Adrenal gland (tissue), 9 donors: ENCODE measurements around the gene SORL1-AS1.

Experiments used
- DNase-seq, 7 donors: peaks; one replicate each; pipeline ENCODE4 v3.0.0-alpha.2; 2019 to 2020
- H3K27ac ChIP-seq, 5 donors: fragments of 200-600 bp; sonication (generic) in 4 of 5; 1 replicate in 3 of 5; 2 replicates in 2 of 5; pipeline versions ENCODE4 v1.5.1 to v1.8.0; 2016 to 2020; ENCODE audit warnings: mild to moderate bottlenecking in 1 of 5
- H3K27me3 ChIP-seq: fragments of 200-600 bp; 2 replicates; pipeline ENCODE4 v1.8.0; 2021
- H3K36me3 ChIP-seq, 2 donors: fragments of 200-600 bp; replicated peaks in 1 of 2; 1 replicate in 1 of 2; 2 replicates in 1 of 2; pipeline versions ENCODE4 v1.5.1 to v1.8.0; 2018 to 2022
- H3K4me1 ChIP-seq, 2 donors: fragments of 200-600 bp; replicated peaks in 1 of 2; 1 replicate in 1 of 2; 2 replicates in 1 of 2; pipeline versions ENCODE4 v1.5.1 to v1.8.0; 2018 to 2021
- H3K4me3 ChIP-seq, 4 donors: fragments of 200-600 bp; sonication (generic) in 3 of 4; one replicate each; pipeline ENCODE4 v1.5.1; 2016 to 2018
- H3K9me3 ChIP-seq, 3 donors: fragments of 200-600 bp; sonication (generic) in 1 of 3; replicated peaks in 1 of 3; 1 replicate in 2 of 3; 2 replicates in 1 of 3; pipeline versions ENCODE4 v1.5.1 to v1.8.0; 2016 to 2021
- POLR2A ChIP-seq, 2 donors: fragments of 450-650 bp; IDR thresholded peaks; one replicate each; pipeline ENCODE4 v1.6.1; 2017; ENCODE audit warnings: antibody characterized with exemption in 2 of 2, mild to moderate bottlenecking in 2 of 2, moderate library complexity in 1 of 2
- WGBS, 4 donors: extraction: QIAGEN DNeasy Blood & Tissue Kit in 2 of 4; methylation state at CpG; one replicate each; pipeline versions ENCODE4 v1.1.5 to v1.1.7; 2013 to 2017; 5-methylcytosine and 5-hydroxymethylcytosine counted together
- intact Hi-C, 2 donors: fragments of 100-400 bp; cut with DNase I; formaldehyde crosslinking; loops; one replicate each; pipeline versions ENCODE4 v1.14.1 to v1.15.0; 2022 to 2023
- TF ChIP-seq, protein P1 (sequence below), 6 experiments: fragments of 450-650 bp in 4 of 6; fragments of 200-600 bp in 2 of 6; sonication (generic) in 1 of 6; IDR thresholded peaks; 1 replicate in 5 of 6; 2 replicates in 1 of 6; pipeline versions ENCODE4 v1.5.1 to v1.8.0; 2016 to 2021; ENCODE audit warnings: antibody characterized with exemption in 6 of 6, mild to moderate bottlenecking in 2 of 6, moderate library complexity in 1 of 6
- donor health status: healthy with polysubstance abuse.
- donor health status: Bipolar disorder and iron deficiency.
- donor health status: DM: yes; HTN: yes; CAD: no.
- donor health status: DM: no; HTN: no; CAD: no.
- donor health status: DM: no; HTN: no; CAD: no.

SORL1-AS1 gene

DNA sequence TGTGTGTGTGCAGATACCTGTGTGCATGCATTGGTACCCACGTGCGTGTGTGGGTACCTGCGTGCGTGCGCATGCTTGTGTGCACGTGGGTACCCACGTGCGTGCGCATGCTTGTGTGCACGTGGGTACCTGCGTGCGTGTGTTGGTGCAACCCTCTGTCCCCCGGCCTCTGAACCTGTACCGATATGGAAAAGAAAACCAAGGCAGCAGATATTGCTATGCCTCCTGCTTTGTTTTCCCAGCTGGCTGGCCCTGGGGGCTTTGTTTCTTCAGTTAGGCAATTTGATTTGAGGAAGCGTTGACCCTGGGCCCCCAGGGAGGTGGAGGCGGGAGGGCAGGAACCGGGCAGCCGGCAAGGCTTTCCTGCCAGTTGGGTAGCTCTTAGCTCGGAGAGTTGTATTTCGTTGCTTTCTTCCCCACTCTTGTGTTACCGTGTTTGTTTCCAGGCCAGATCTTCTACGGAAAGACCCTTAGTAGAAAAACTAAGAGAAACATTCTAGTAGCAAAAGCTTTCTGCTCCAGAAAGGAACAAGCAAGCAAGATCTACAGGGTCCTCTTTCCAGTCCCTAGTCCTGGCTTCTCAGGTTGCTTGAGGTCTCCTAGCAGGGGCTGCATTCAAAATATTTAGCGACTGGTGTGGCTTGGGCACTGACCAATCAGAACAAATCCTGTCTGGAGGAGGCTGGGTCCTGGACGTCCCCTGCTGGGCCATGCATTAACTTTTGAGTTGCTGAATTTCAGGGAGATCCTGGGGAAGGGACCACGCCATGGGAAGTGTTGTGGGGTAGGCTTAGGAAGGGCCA lies 26.3 kb upstream of the SORL1-AS1 start:
- no peak for DNase-seq
- Histone ChIP-seq H3K9me3 (no peaks in the 10 kb centered on the region), H3K4me3 (no peak overlapping the region), H3K4me1 (no peaks in the 10 kb centered on the region), H3K36me3 (no peaks in the 10 kb centered on the region), H3K27ac (no peak overlapping the region), H3K27me3 (no peaks in the 10 kb centered on the region)
- WGBS, 4 donors: 39 to 45% (median 42%) methylated on average over 23 to 25 of the region's 25 CpGs
- TF ChIP-seq POLR2A (IDR thresholded peaks at IDR 0.05): no peak
- TF ChIP-seq, protein P1, sequence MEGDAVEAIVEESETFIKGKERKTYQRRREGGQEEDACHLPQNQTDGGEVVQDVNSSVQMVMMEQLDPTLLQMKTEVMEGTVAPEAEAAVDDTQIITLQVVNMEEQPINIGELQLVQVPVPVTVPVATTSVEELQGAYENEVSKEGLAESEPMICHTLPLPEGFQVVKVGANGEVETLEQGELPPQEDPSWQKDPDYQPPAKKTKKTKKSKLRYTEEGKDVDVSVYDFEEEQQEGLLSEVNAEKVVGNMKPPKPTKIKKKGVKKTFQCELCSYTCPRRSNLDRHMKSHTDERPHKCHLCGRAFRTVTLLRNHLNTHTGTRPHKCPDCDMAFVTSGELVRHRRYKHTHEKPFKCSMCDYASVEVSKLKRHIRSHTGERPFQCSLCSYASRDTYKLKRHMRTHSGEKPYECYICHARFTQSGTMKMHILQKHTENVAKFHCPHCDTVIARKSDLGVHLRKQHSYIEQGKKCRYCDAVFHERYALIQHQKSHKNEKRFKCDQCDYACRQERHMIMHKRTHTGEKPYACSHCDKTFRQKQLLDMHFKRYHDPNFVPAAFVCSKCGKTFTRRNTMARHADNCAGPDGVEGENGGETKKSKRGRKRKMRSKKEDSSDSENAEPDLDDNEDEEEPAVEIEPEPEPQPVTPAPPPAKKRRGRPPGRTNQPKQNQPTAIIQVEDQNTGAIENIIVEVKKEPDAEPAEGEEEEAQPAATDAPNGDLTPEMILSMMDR (IDR thresholded peaks at IDR 0.05): no peak
- intact Hi-C loops: no loop called here

DNA sequence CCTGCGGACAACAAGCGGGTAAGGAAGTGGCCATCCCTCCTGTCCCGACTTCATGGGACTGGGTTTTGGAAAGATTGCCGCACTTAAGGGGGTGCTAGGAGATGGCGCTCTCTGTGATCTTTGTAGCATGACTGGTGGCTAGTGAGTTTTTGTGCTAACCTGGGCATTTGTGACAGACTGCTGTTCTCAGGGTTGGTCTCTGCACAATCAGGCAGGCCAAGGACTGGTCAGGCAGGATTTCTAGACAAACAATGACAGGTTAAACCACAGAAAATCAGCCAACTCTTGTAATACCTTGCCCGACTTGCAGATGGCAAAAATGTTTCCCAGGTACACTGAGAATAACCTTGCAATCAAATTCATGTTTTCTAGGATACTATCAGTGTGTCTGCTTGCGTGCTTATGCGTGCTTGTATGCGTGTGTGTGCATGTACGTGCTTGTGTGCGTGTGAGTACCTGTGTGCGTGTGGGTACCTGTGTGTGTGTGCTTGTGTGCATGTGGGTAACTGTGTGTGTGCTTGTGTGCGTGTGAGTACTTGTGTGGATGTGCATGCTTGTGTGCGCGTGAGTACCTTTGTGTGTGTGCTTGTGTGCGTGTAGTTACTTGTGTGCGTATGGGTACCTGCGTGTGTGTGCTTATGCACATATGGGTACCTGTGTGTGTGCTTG lies 25.6 kb upstream of the SORL1-AS1 start:
- no peak for DNase-seq
- intact Hi-C loops: no loop called here
- H3K4me1 ChIP-seq: peaks cover 0 to 1% of the 10 kb centered on the region in 2 donors
- no peaks in the 10 kb centered on the region for H3K27me3 ChIP-seq
- TF ChIP-seq POLR2A (IDR thresholded peaks at IDR 0.05): no peak
- TF ChIP-seq, protein P1 (IDR thresholded peaks at IDR 0.05): no peak
- WGBS, 4 donors: 92% methylated on average over 17 to 18 of the region's 18 CpGs
- H3K4me3 ChIP-seq: no peak overlapping the region
- H3K27ac ChIP-seq: no peak overlapping the region
- H3K36me3 ChIP-seq: no peaks in the 10 kb centered on the region
- H3K9me3 ChIP-seq: no peaks in the 10 kb centered on the region

DNA sequence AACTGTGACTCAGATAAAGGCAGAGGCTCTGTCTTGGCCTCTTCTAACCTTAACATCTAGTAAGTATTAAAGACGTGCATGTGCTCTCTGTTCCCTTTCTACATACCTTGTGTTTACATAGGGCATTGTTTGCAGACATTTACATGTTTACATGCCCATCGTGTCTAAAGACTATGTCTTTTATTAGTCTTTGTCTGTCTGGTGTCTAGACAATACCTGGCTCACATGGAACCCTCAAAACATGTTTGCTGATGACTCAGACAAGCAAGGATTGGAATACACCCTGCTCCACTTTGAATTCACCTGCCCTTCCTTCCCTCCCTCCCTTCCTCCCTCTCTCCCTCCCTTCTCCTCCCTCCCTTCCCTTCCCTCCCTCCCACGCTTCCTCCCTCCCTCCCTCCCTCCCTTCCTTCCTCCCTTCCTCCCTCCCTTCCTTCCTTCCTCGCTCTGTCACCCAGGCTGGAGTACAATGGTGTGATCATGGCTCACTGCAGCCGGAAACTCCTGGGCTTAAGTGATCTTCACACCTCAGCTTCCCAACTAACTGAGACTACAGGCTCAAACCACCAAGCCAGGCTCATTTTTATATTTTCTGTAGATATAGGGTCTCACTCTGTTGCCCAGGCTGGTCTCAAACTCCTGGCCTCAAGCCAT lies 23.7 kb upstream of the SORL1-AS1 start:
- H3K4me3 ChIP-seq: no peak overlapping the region
- no peak for TF ChIP-seq POLR2A (IDR thresholded peaks at IDR 0.05)
- H3K27me3 ChIP-seq: no peaks in the 10 kb centered on the region
- H3K36me3 ChIP-seq: no peaks in the 10 kb centered on the region
- peaks cover 0 to 4% of the 10 kb centered on the region in 2 donors for H3K4me1 ChIP-seq
- intact Hi-C loops: no loop called here
- 75 to 78% (median 77%) methylated on average over 4 to 5 of the region's 5 CpGs for WGBS, 4 donors
- no peak for DNase-seq
- no peaks in the 10 kb centered on the region for H3K9me3 ChIP-seq
- H3K27ac ChIP-seq: no peak overlapping the region

DNA sequence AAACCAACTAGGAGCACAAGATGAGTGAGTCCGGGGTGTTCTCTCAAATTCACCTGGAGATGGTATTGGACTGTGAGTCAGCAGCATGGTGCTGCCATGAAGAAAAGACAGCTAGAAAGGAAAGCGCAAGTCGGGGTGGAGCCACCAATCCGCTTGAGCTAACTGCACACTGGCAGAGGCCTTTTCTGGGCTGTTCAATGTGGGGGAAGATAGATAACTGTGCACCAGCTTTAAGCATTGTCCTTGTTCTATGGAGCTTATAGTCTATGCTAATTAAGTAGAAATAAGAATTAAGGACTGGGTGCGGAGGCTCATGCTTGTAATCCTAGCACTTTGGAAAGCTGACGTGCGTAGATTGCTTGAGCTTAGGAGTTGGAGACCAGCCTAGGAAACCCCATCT lies 21.9 kb upstream of the SORL1-AS1 start:
- intact Hi-C loops: no loop called here
- TF ChIP-seq, protein P1 (IDR thresholded peaks at IDR 0.05): no peak
- TF ChIP-seq POLR2A (IDR thresholded peaks at IDR 0.05): no peak
- H3K9me3 ChIP-seq: no peaks in the 10 kb centered on the region
- 92 to 98% (median 95%) methylated on average over 7 of the region's 7 CpGs for WGBS, 4 donors
- no peaks in the 10 kb centered on the region for H3K27me3 ChIP-seq
- H3K36me3 ChIP-seq: no peaks in the 10 kb centered on the region
- H3K4me1 ChIP-seq: peaks cover 0 to 4% of the 10 kb centered on the region in 2 donors
- H3K4me3 ChIP-seq: no peak overlapping the region
- no peak overlapping the region for H3K27ac ChIP-seq
- DNase-seq: no peak
